H54 (cell line): ENCODE results near the gene JAM3.

Experiments
- DNase-seq: peaks from one replicate; pipeline ENCODE4 v3.0.0; 2011; ENCODE audit warnings: low spot score, mixed read lengths; ENCODE audit not compliant: insufficient read length
- FAIRE-seq: peaks from 3 replicates; lab custom pipeline; 2011; peaks lifted over from hg19 to GRCh38; lab: Jason Lieb, UNC
- POLR2A ChIP-seq: IDR thresholded peaks from 2 replicates; pipeline ENCODE4 v1.6.1; 2011; ENCODE audit warnings: low read depth, mild to moderate bottlenecking, low read length

The JAM3 gene

GRCh38 chr11:134068829-134069425 is at the start of gene JAM3:
Gene JAM3 (plus strand): TSS chr11:134069072. CDS start chr11:134069084, 12 bp downstream.
- peak; percentile 92 for DNase-seq
- peak; percentile 43 for FAIRE-seq
- peak; percentile 75 for TF ChIP-seq POLR2A

GRCh38 chr11:134019500-134019899 is 49.4 kb upstream of the JAM3 start:
- no peak for FAIRE-seq
- DNase-seq: no peak
- no peak for TF ChIP-seq POLR2A

GRCh38 chr11:134020598-134020997 is 48.3 kb upstream of the JAM3 start:
- no peak for DNase-seq
- FAIRE-seq: no peak
- no peak for TF ChIP-seq POLR2A

DNA sequence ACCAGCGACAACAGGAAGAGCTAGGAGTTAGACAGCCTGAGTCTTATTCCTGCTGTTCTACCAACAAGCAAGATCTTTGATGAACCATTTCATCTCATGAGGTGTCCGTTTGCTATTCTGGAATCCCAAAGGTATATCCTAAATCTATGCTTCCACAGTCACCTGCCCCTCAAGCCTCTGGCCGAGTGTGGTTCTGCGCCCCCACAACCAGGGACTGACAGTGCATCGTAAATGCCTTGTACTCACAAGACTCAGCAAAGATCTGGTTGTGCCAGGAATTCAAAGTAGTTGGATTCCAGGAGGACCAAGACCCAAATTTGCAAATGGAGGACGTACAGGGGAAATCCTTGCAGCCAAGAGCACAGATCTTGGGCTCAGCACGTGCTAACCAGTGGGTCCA is 47.5 kb upstream of the JAM3 start:
- DNase-seq (no peak), FAIRE-seq (no peak)
- no peak for TF ChIP-seq POLR2A

- no peak for TF ChIP-seq POLR2A
- FAIRE-seq (no peak), DNase-seq (no peak)
Observed at GRCh38 chr11:134022748-134023147, 46.1 kb upstream of the JAM3 start.

DNA sequence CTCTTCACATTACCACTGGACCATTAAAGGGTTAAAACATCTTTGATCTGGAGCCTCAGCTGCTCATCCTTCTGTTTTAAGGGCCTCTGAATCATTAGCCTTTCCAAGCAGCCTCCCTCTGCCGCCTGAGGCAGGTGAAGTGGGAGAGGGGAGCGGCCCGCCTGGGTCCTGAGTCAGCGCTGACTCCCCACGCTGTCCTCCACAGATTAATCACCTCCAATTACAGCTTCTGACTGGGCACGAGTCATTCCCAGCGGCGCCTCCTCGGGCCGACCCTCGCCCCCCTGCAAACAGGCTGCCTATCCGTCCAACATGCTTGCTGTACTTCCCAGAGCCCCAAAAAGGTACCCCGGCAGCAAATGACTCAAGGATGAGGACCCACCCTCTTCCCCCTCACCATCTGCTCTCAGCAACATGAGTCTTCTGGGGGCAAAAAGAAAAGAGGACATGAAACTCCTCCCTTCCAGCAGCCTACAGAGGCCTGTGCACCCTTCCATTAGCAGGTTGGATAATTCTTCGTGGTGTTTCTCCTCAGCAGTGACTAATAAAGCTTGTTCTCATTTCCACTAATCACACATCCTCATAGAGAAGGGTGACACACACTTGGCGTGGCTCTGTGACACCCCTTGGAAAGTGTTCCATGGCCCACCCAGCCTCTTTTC is 44.3 kb upstream of the JAM3 start:
- peak; percentile 88 for FAIRE-seq
- no peak for TF ChIP-seq POLR2A

DNA sequence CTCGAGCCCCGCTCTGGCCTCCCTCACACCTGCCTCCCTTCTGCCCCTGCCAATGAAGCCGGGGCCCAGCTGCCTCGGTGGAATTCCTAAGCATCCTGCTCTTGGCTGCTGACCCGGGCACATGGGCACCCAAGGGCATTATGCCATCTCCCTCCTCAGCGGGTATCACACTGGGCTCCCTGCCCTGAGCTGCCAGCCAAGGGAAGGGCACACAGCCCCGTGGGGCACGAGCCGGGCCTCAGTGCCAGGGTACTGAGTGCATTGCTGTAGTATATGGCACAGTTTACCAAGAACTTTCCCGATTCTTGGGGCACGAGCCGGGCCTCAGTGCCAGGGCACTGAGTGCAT is 43.8 kb upstream of the JAM3 start:
- FAIRE-seq (no peak), DNase-seq (peak; percentile 23)
- TF ChIP-seq POLR2A: no peak

More for the DNA sequence above, 44.3 kb upstream of the JAM3 start:
- DNase-seq: peak; percentile 85

- DNase-seq: no peak
- TF ChIP-seq POLR2A: no peak
- FAIRE-seq: no peak
Observed at GRCh38 chr11:134026655-134027343, 42.1 kb upstream of the JAM3 start.

DNA sequence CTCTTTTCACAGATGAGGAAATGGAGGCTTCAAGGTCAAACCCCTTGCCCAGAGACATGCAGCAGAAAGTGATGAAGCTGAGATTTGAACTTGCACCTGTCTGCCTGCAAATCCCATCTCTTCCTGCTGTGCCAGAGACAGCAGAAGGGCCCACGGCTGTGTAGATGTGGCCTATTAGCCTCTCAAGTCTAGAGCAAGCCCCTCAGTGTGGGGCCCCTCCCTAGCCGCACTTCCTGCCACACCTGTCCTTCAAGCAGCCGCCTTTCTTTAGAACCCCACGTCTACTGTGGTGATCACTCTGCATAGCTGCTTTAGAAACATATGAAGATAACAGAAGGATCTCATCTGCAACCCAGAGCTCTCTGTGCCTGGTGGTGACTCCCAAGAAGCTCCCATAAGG is 41.2 kb upstream of the JAM3 start:
- TF ChIP-seq POLR2A: no peak
- FAIRE-seq: no peak

GRCh38 chr11:134028368-134028920 is 40.4 kb upstream of the JAM3 start:
- DNase-seq (no peak), FAIRE-seq (no peak)
- TF ChIP-seq POLR2A: no peak

More for the DNA sequence above, 41.2 kb upstream of the JAM3 start:
- no peak for DNase-seq

GRCh38 chr11:134030853-134031252 is 38.0 kb upstream of the JAM3 start:
- no peak for FAIRE-seq
- DNase-seq: no peak
- no peak for TF ChIP-seq POLR2A

DNA sequence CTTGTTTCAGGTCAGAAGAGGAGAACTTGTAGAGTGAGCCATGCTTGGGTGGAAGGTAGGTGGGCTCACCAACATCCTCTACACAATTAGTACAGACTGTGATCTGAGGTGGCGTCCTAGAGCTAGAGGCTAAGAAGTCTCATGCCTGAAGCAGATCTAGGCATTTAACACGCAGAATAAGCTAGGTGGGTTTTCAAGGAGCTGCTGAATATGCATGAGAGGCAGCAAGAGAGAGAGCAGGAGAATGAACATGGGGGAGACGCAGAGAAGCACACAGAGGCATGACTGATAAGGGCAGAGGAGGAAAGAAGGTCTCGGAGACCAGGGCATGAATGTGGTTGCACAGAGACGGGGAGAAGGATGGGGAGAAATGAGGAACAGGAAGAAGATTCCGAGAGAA is 36.8 kb upstream of the JAM3 start:
- no peak for TF ChIP-seq POLR2A
- DNase-seq (no peak), FAIRE-seq (no peak)

- TF ChIP-seq POLR2A: no peak
- no peak for DNase-seq
- no peak for FAIRE-seq
Observed at GRCh38 chr11:134032501-134033091, 36.3 kb upstream of the JAM3 start.

GRCh38 chr11:134033276-134033675 is 35.6 kb upstream of the JAM3 start:
- no peak for TF ChIP-seq POLR2A
- no peak for FAIRE-seq
- DNase-seq: no peak
